ENCODE data around the gene PC.

GRCh38 chr11:66846671-66847091 lies 111.5 kb downstream of the PC start:
- TF ChIP-seq CTCF (IDR thresholded peaks at IDR 0.05; ENCODE audit: low read length) (no peak), EZH2 (optimal IDR thresholded peaks at IDR 0.05; ENCODE audit: low read depth, low read length) (no peak), EZH2phosphoT487 (IDR thresholded peaks at IDR 0.05; ENCODE audit: low read length) (no peak)

All from MM.1S (cell line).